Activated T-helper 17 cell treated with anti-CD3 and anti-CD28 coated beads, Interleukin-2, amount 50 U/mL, for 72 hours (primary cell): ENCODE results near the gene OPHN1. TPM values are rescaled to one million over a fixed set of nuclear protein-coding genes. Genes with fewer than 3 reads are reported as not detected.
A peak's percentile ranks its signal among the peaks of the same experiment; 100 is the strongest.

ENCODE experiments used
- ATAC-seq: fragments of 150-1000 bp; cut with Tn5 transposase; replicated peaks from 2 replicates; pipeline ENCODE4 v1.10.0; 2021; ENCODE audit warnings: mild to moderate bottlenecking, moderate library complexity
- H3K27ac Mint-ChIP-seq: one replicate; pipeline ENCODE4 v1.8.0; 2022; ENCODE audit warnings: mixed read lengths
- H3K27me3 Mint-ChIP-seq: one replicate; pipeline ENCODE4 v1.8.0; 2022; ENCODE audit warnings: mixed read lengths
- H3K36me3 Mint-ChIP-seq: one replicate; pipeline ENCODE4 v1.8.0; 2022; ENCODE audit warnings: low read depth, mild to moderate bottlenecking, mixed read lengths
- H3K4me1 Mint-ChIP-seq: one replicate; pipeline ENCODE4 v1.8.0; 2022; ENCODE audit warnings: mixed read lengths
- H3K4me3 Mint-ChIP-seq: one replicate; pipeline ENCODE4 v1.8.0; 2022; ENCODE audit warnings: mild to moderate bottlenecking, mixed read lengths
- H3K9me3 Mint-ChIP-seq: one replicate; pipeline ENCODE4 v1.8.0; 2022; ENCODE audit warnings: mixed read lengths
- total RNA-seq, 2 donors: library from RNA; stranded (reverse); gene quantifications; one replicate each; pipeline ENCODE4 v1.2.3, GENCODE V29; 2022

OPHN1 gene
- total RNA-seq, 2 donors from 2014 or later = 0.22 to 0.95 TPM

DNA sequence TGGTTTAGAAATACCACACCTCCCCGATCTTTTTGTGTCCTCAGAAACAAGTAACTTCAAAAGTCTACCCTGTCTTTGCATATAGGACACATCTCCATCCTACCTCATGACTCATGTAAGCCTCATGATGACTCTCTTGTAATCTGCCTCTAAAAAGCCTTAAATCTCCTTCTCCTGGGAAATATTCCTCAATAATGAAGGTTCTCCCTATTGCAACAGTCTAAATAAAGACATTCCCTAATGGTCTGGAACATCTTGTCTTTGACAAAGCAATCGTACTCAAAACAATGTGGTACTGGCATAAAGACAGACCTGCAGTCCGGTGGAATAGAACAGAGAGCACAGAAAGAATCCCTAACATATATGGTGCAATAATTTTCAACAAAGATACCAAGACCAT lies 257.7 kb downstream of the OPHN1 start:
- H3K27ac Mint-ChIP-seq = no peak overlapping the region
- H3K36me3 Mint-ChIP-seq = no peaks in the 10 kb centered on the region
- no peaks in the 10 kb centered on the region for H3K9me3 Mint-ChIP-seq
- peak; percentile 31 for ATAC-seq
- H3K27me3 Mint-ChIP-seq = no peaks in the 10 kb centered on the region
- H3K4me1 Mint-ChIP-seq = no peaks in the 10 kb centered on the region
- no peak overlapping the region for H3K4me3 Mint-ChIP-seq

DNA sequence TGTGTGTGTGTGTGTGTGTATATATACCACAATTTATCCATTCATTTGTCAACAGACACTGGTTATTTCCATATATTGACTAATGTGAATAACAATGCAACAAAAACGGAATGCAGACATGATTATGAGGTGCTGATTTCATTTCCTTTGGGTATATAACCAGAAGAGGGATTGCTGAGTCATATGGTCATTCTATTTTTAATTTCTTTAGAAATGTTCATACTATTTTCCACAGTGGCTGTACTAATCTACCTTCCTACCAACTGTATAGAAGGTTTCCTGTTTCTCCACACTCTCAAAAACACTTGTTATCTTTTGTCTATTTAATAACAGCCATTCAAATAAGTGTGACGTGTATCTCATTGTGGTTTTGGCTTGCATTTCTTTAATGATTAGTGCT lies 269.9 kb downstream of the OPHN1 start:
- Mint-ChIP-seq H3K27me3 (no peaks in the 10 kb centered on the region), H3K9me3 (no peaks in the 10 kb centered on the region), H3K4me1 (no peaks in the 10 kb centered on the region), H3K36me3 (no peaks in the 10 kb centered on the region), H3K4me3 (no peak overlapping the region), H3K27ac (no peak overlapping the region)
- peak; percentile 62 for ATAC-seq

- no peak for ATAC-seq
- Mint-ChIP-seq H3K4me3 (no peak overlapping the region), H3K36me3 (no peaks in the 10 kb centered on the region), H3K4me1 (no peaks in the 10 kb centered on the region), H3K9me3 (no peaks in the 10 kb centered on the region), H3K27ac (no peak overlapping the region), H3K27me3 (no peaks in the 10 kb centered on the region)
Observed at GRCh38 chrX:68147848-68148247, 285.4 kb downstream of the OPHN1 start.

GRCh38 chrX:68146054-68146453 lies 287.2 kb downstream of the OPHN1 start:
- H3K27ac Mint-ChIP-seq = no peak overlapping the region
- H3K9me3 Mint-ChIP-seq = no peaks in the 10 kb centered on the region
- H3K4me3 Mint-ChIP-seq = no peak overlapping the region
- H3K36me3 Mint-ChIP-seq = no peaks in the 10 kb centered on the region
- no peaks in the 10 kb centered on the region for H3K27me3 Mint-ChIP-seq
- peak; percentile 51 for ATAC-seq
- no peaks in the 10 kb centered on the region for H3K4me1 Mint-ChIP-seq

DNA sequence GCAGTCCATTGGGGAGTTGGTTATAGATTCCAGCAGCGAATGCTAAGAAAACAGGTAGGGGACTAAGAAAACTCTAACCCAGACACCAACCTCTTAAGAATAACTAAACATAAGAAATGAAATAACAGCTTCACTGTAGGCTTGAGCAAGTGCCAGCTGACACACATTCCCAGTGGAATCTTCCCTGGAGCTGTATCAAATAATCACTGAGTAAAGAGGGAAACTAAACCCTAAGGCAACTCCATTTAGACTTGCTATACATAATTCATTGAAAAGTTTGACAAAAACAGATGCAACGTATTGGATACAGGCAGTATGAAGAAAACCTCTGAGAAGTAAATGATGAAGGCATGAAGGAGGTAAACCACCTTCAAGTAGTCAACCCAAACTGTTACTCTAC lies 293.5 kb downstream of the OPHN1 start:
- no peaks in the 10 kb centered on the region for H3K9me3 Mint-ChIP-seq
- H3K4me1 Mint-ChIP-seq = no peaks in the 10 kb centered on the region
- H3K27me3 Mint-ChIP-seq = no peaks in the 10 kb centered on the region
- H3K27ac Mint-ChIP-seq = no peak overlapping the region
- no peaks in the 10 kb centered on the region for H3K36me3 Mint-ChIP-seq
- no peak for ATAC-seq
- H3K4me3 Mint-ChIP-seq = no peak overlapping the region

DNA sequence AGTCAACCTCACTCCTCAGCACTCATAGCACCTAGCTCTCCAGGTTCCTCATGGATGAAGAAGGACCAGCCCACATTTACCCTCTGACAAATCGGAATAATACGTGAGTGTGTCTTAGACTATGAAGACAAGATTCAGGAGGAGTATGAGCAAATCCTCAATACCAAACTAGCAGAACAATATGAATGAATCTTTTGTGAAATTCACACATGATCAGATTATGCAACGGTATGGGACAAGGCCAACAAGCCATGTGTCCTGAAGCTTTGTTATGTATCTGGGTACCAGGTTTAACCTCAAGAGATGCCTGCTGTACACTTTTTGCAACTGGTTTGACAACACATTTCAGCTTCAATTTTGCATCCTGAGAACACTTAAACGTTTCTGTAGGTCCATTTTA lies 300.1 kb downstream of the OPHN1 start:
- no peaks in the 10 kb centered on the region for H3K27me3 Mint-ChIP-seq
- H3K4me1 Mint-ChIP-seq = no peaks in the 10 kb centered on the region
- no peak overlapping the region for H3K27ac Mint-ChIP-seq
- no peak for ATAC-seq
- H3K9me3 Mint-ChIP-seq = no peaks in the 10 kb centered on the region
- no peak overlapping the region for H3K4me3 Mint-ChIP-seq
- no peaks in the 10 kb centered on the region for H3K36me3 Mint-ChIP-seq

- no peaks in the 10 kb centered on the region for H3K36me3 Mint-ChIP-seq
- no peak overlapping the region for H3K27ac Mint-ChIP-seq
- ATAC-seq = no peak
Observed at GRCh38 chrX:68132749-68133148, 300.5 kb downstream of the OPHN1 start.

GRCh38 chrX:68121835-68122234 lies 311.5 kb downstream of the OPHN1 start:
- Mint-ChIP-seq H3K27ac (no peak overlapping the region), H3K4me1 (no peaks in the 10 kb centered on the region), H3K27me3 (no peaks in the 10 kb centered on the region), H3K36me3 (no peaks in the 10 kb centered on the region), H3K4me3 (no peak overlapping the region), H3K9me3 (no peaks in the 10 kb centered on the region)
- no peak for ATAC-seq

More at GRCh38 chrX:68132749-68133148, 300.5 kb downstream of the OPHN1 start:
- Mint-ChIP-seq H3K4me1 (no peaks in the 10 kb centered on the region), H3K9me3 (no peaks in the 10 kb centered on the region), H3K27me3 (no peaks in the 10 kb centered on the region), H3K4me3 (no peak overlapping the region)

DNA sequence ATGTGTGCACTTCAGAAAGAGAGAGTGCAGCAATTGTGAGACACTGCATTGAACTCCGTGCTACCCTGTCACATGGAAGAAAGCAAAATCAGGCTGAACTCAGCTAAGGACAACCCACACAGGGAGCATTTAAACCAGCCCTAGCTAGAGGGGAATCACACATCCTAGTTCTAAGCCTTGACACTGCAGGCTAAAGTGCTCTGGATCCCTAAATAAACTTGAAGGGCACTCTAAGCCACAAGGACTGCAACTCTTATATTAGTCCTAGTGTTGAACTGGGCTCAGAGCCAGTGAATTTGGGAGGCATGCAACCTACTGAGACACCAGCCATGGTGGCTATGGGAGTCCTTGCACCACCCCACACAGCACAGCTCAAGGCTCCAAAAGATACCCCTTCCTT lies 311.9 kb downstream of the OPHN1 start:
- Mint-ChIP-seq H3K4me1 (no peaks in the 10 kb centered on the region), H3K27me3 (no peaks in the 10 kb centered on the region), H3K36me3 (no peaks in the 10 kb centered on the region), H3K27ac (no peak overlapping the region), H3K9me3 (no peaks in the 10 kb centered on the region), H3K4me3 (no peak overlapping the region)
- no peak for ATAC-seq

DNA sequence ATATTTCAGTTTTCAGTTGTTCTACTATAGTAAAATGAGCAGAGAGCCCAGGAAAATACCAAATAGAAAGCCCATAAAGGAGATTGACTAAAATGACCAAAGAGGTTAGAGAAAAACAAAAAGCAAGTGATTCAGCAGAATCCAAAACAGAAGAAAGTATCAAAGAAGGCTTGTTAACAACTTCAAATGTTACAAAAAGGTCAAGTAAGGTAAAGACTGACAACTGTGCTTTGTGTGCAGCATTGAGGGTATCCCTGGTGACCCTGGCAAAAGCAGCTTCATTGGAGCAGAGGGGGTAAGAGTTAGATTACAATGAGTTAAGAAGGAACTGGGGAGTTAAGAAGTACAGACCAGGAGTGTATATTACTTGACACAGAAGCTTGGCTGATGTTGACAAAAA lies 317.9 kb downstream of the OPHN1 start:
- Mint-ChIP-seq H3K4me3 (no peak overlapping the region), H3K27ac (no peak overlapping the region), H3K9me3 (no peaks in the 10 kb centered on the region), H3K4me1 (no peaks in the 10 kb centered on the region), H3K36me3 (no peaks in the 10 kb centered on the region), H3K27me3 (no peaks in the 10 kb centered on the region)
- no peak for ATAC-seq

- Mint-ChIP-seq H3K36me3 (no peaks in the 10 kb centered on the region), H3K9me3 (no peaks in the 10 kb centered on the region), H3K27ac (no peak overlapping the region), H3K4me3 (no peak overlapping the region), H3K4me1 (no peaks in the 10 kb centered on the region), H3K27me3 (no peaks in the 10 kb centered on the region)
- ATAC-seq = no peak
Observed at GRCh38 chrX:68114573-68115129, 318.6 kb downstream of the OPHN1 start.

GRCh38 chrX:68113837-68114572 lies 319.3 kb downstream of the OPHN1 start:
- ATAC-seq = no peak

DNA sequence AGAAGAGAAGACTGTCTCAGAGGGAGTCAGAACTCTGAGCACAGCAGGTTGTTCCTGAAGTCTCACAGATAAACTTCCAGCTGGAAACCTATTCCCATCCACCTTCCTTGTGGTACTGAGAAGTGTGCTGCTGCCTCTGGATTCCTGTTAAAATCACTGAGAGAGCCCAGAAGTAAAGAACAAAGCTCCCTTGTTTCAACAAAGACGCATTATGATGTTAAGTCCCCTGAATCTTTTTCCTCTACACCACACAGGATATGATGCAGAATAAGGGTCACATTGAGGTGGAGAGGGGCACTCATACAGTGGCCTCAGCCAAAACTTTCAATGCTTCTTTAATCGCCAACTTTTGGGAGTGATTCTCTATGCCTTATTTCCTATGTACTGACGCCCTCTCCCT lies 321.0 kb downstream of the OPHN1 start:
- Mint-ChIP-seq H3K4me3 (no peak overlapping the region), H3K27ac (no peak overlapping the region), H3K4me1 (no peaks in the 10 kb centered on the region), H3K27me3 (no peaks in the 10 kb centered on the region), H3K9me3 (no peaks in the 10 kb centered on the region), H3K36me3 (no peaks in the 10 kb centered on the region)
- no peak for ATAC-seq

More at GRCh38 chrX:68113837-68114572, 319.3 kb downstream of the OPHN1 start:
- Mint-ChIP-seq H3K4me1 (no peaks in the 10 kb centered on the region), H3K9me3 (no peaks in the 10 kb centered on the region), H3K36me3 (no peaks in the 10 kb centered on the region), H3K27ac (no peak overlapping the region), H3K27me3 (no peaks in the 10 kb centered on the region), H3K4me3 (no peak overlapping the region)

DNA sequence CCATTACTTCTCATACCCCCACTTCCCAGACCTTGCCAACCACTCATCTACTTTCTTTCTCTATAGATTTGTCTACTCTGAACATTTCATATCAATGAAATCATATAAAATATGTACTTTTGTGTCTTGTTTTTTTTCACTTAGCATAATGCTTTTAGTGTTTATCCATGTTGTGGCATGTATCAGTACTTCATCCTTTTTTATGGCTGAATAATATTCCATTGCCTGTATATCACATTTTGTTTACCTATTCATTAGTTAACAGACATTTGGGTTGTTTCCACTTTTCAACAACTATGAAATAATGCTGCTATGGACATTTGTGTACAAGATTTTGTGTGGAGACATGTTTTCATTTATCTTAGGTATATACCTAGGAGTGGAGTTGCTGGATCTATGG lies 324.1 kb downstream of the OPHN1 start:
- no peak overlapping the region for H3K27ac Mint-ChIP-seq
- no peaks in the 10 kb centered on the region for H3K9me3 Mint-ChIP-seq
- no peak overlapping the region for H3K4me3 Mint-ChIP-seq
- no peaks in the 10 kb centered on the region for H3K36me3 Mint-ChIP-seq
- H3K27me3 Mint-ChIP-seq = no peaks in the 10 kb centered on the region
- no peaks in the 10 kb centered on the region for H3K4me1 Mint-ChIP-seq
- no peak for ATAC-seq

GRCh38 chrX:68098431-68098830 lies 334.9 kb downstream of the OPHN1 start:
- Mint-ChIP-seq H3K9me3 (no peaks in the 10 kb centered on the region), H3K4me3 (no peak overlapping the region), H3K4me1 (no peaks in the 10 kb centered on the region), H3K27ac (no peak overlapping the region), H3K27me3 (no peaks in the 10 kb centered on the region), H3K36me3 (no peaks in the 10 kb centered on the region)
- no peak for ATAC-seq
